ENCODE measurements around the gene EXOC2.

The EXOC2 gene

GRCh38 chr6:455006-455585 is 237.8 kb downstream of the EXOC2 start:
- no peak overlapping the region for H3K4me2 ChIP-seq (ENCODE audit: low read length)
- H3K4me1 ChIP-seq (ENCODE audit: low read length) = peaks cover 10% of the 10 kb centered on the region
- H4K20me1 ChIP-seq (ENCODE audit: insufficient read depth, low read length) = no peaks in the 10 kb centered on the region
- no peaks in the 10 kb centered on the region for H3K9me3 ChIP-seq (ENCODE audit: insufficient read depth, low read length)
- no peaks in the 10 kb centered on the region for H3K79me2 ChIP-seq (ENCODE audit: low read length)
- no peak overlapping the region for H2AFZ ChIP-seq (ENCODE audit: low read depth, low read length)
- H3K9ac ChIP-seq (ENCODE audit: low read length) = no peak overlapping the region
- no peaks in the 10 kb centered on the region for H3K27me3 ChIP-seq (ENCODE audit: low read depth, low read length)
- H3K36me3 ChIP-seq (replicated peaks; ENCODE audit: low read depth, low read length) = no peaks in the 10 kb centered on the region
- H3K4me3 ChIP-seq (ENCODE audit: low read length) = no peak overlapping the region
- no peak for TF ChIP-seq EZH2phosphoT487 (IDR thresholded peaks at IDR 0.05; ENCODE audit: low read depth)
- TF ChIP-seq, protein P1, sequence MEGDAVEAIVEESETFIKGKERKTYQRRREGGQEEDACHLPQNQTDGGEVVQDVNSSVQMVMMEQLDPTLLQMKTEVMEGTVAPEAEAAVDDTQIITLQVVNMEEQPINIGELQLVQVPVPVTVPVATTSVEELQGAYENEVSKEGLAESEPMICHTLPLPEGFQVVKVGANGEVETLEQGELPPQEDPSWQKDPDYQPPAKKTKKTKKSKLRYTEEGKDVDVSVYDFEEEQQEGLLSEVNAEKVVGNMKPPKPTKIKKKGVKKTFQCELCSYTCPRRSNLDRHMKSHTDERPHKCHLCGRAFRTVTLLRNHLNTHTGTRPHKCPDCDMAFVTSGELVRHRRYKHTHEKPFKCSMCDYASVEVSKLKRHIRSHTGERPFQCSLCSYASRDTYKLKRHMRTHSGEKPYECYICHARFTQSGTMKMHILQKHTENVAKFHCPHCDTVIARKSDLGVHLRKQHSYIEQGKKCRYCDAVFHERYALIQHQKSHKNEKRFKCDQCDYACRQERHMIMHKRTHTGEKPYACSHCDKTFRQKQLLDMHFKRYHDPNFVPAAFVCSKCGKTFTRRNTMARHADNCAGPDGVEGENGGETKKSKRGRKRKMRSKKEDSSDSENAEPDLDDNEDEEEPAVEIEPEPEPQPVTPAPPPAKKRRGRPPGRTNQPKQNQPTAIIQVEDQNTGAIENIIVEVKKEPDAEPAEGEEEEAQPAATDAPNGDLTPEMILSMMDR (IDR thresholded peaks at IDR 0.05; ENCODE audit: low read depth, low read length) = no peak
- H3K27ac ChIP-seq (ENCODE audit: low read length) = no peak overlapping the region

GRCh38 chr6:454148-454991 is 238.6 kb downstream of the EXOC2 start:
- Histone ChIP-seq H3K4me1 (ENCODE audit: low read length) (peaks cover 10% of the 10 kb centered on the region), H3K36me3 (replicated peaks; ENCODE audit: low read depth, low read length) (no peaks in the 10 kb centered on the region), H3K27me3 (ENCODE audit: low read depth, low read length) (no peaks in the 10 kb centered on the region), H3K9me3 (ENCODE audit: insufficient read depth, low read length) (no peaks in the 10 kb centered on the region), H3K4me2 (ENCODE audit: low read length) (no peak overlapping the region), H3K27ac (ENCODE audit: low read length) (no peak overlapping the region), H3K4me3 (ENCODE audit: low read length) (no peak overlapping the region), H3K9ac (ENCODE audit: low read length) (no peak overlapping the region), H4K20me1 (ENCODE audit: insufficient read depth, low read length) (no peaks in the 10 kb centered on the region), H3K79me2 (ENCODE audit: low read length) (no peaks in the 10 kb centered on the region), H2AFZ (ENCODE audit: low read depth, low read length) (no peak overlapping the region)
- TF ChIP-seq EZH2phosphoT487 (IDR thresholded peaks at IDR 0.05; ENCODE audit: low read depth) = no peak
- TF ChIP-seq, protein P1 (IDR thresholded peaks at IDR 0.05; ENCODE audit: low read depth, low read length) = no peak

GRCh38 chr6:453152-453551 is 239.8 kb downstream of the EXOC2 start:
- no peak overlapping the region for H3K27ac ChIP-seq (ENCODE audit: low read length)
- peaks cover 15% of the 10 kb centered on the region for H3K4me1 ChIP-seq (ENCODE audit: low read length)
- no peak overlapping the region for H3K9ac ChIP-seq (ENCODE audit: low read length)
- H3K79me2 ChIP-seq (ENCODE audit: low read length) = no peaks in the 10 kb centered on the region
- H3K4me3 ChIP-seq (ENCODE audit: low read length) = no peak overlapping the region
- no peaks in the 10 kb centered on the region for H4K20me1 ChIP-seq (ENCODE audit: insufficient read depth, low read length)
- TF ChIP-seq, protein P1 (IDR thresholded peaks at IDR 0.05; ENCODE audit: low read depth, low read length) = no peak
- no peak for TF ChIP-seq EZH2phosphoT487 (IDR thresholded peaks at IDR 0.05; ENCODE audit: low read depth)
- no peak overlapping the region for H3K4me2 ChIP-seq (ENCODE audit: low read length)
- no peaks in the 10 kb centered on the region for H3K9me3 ChIP-seq (ENCODE audit: insufficient read depth, low read length)
- no peaks in the 10 kb centered on the region for H3K27me3 ChIP-seq (ENCODE audit: low read depth, low read length)
- no peaks in the 10 kb centered on the region for H3K36me3 ChIP-seq (replicated peaks; ENCODE audit: low read depth, low read length)
- H2AFZ ChIP-seq (ENCODE audit: low read depth, low read length) = no peak overlapping the region

GRCh38 chr6:452301-453067 is 240.5 kb downstream of the EXOC2 start:
- Histone ChIP-seq H2AFZ (ENCODE audit: low read depth, low read length) (no peak overlapping the region), H3K9ac (ENCODE audit: low read length) (no peak overlapping the region), H3K79me2 (ENCODE audit: low read length) (no peaks in the 10 kb centered on the region), H3K4me2 (ENCODE audit: low read length) (no peak overlapping the region), H4K20me1 (ENCODE audit: insufficient read depth, low read length) (no peaks in the 10 kb centered on the region), H3K4me3 (ENCODE audit: low read length) (no peak overlapping the region), H3K27me3 (ENCODE audit: low read depth, low read length) (no peaks in the 10 kb centered on the region), H3K4me1 (ENCODE audit: low read length) (peaks cover 20% of the 10 kb centered on the region), H3K36me3 (replicated peaks; ENCODE audit: low read depth, low read length) (no peaks in the 10 kb centered on the region), H3K27ac (ENCODE audit: low read length) (no peak overlapping the region), H3K9me3 (ENCODE audit: insufficient read depth, low read length) (no peaks in the 10 kb centered on the region)
- TF ChIP-seq EZH2phosphoT487 (IDR thresholded peaks at IDR 0.05; ENCODE audit: low read depth) = no peak
- TF ChIP-seq, protein P1 (IDR thresholded peaks at IDR 0.05; ENCODE audit: low read depth, low read length) = no peak
